ENCODE measurements around the gene CDX2. TPM values are rescaled to one million over a fixed set of nuclear protein-coding genes. Genes with fewer than 3 reads are reported as not detected.

The CDX2 gene
- total and polyA plus RNA-seq, 2 experiments from 2014 or later, result 34.6 to 60.6 TPM

GRCh38 chr13:27918918-27919658, 50.0 kb downstream of the CDX2 start:
- Histone ChIP-seq H3K9me2 (replicated peaks; ENCODE audit: insufficient read depth) (no peaks in the 10 kb centered on the region), H3K4me2 (peak overlapping the region; percentile 93), H3K4me3 (peak overlapping the region; percentile 6), H3K27me3 (peaks cover 98% of the 10 kb centered on the region), H3K36me3 (replicated peaks; ENCODE audit: insufficient read depth, low read depth) (no peaks in the 10 kb centered on the region), H3K27ac (no peak overlapping the region), H2AFZ (no peak overlapping the region), H3K4me1 (ENCODE audit: insufficient read depth) (peaks cover 19% of the 10 kb centered on the region), H3K79me2 (no peaks in the 10 kb centered on the region), H3K9me3 (ENCODE audit: low read depth) (no peaks in the 10 kb centered on the region), H4K20me1 (ENCODE audit: insufficient read depth, poor library complexity, severe bottlenecking) (no peaks in the 10 kb centered on the region)
- WGBS (ENCODE audit: low lambda C conversion rate, missing lambda C conversion rate), result 31% methylated on average over 23 of the region's 23 CpGs
- TF ChIP-seq EZH2phosphoT487 (IDR thresholded peaks at IDR 0.05; ENCODE audit: low read depth, severe bottlenecking, unreplicated experiment) (no peak), EZH2 (IDR thresholded peaks at IDR 0.05; ENCODE audit: borderline replicate concordance) (no peak), CTCF (IDR thresholded peaks at IDR 0.05; ENCODE audit: poor library complexity) (no peak)
- DNase-seq (ENCODE audit: low spot score), result no peak

- peak overlapping the region; percentile 41 for H2AFZ ChIP-seq
- H3K79me2 ChIP-seq, result no peaks in the 10 kb centered on the region
- DNase-seq (ENCODE audit: low spot score), result no peak
- H3K27ac ChIP-seq, result peak overlapping the region; percentile 27
- no peak overlapping the region for H3K4me3 ChIP-seq
- WGBS (ENCODE audit: low lambda C conversion rate, missing lambda C conversion rate), result 12% methylated on average over 37 of the region's 46 CpGs
- TF ChIP-seq EZH2 (IDR thresholded peaks at IDR 0.05; ENCODE audit: borderline replicate concordance) (peak; percentile 94), EZH2phosphoT487 (IDR thresholded peaks at IDR 0.05; ENCODE audit: low read depth, severe bottlenecking, unreplicated experiment) (peak; percentile 68), CTCF (IDR thresholded peaks at IDR 0.05; ENCODE audit: poor library complexity) (no peak)
- no peaks in the 10 kb centered on the region for H4K20me1 ChIP-seq (ENCODE audit: insufficient read depth, poor library complexity, severe bottlenecking)
- H3K9me2 ChIP-seq (replicated peaks; ENCODE audit: insufficient read depth), result no peaks in the 10 kb centered on the region
- H3K4me2 ChIP-seq, result peak overlapping the region; percentile 81
- H3K4me1 ChIP-seq (ENCODE audit: insufficient read depth), result peaks cover 19% of the 10 kb centered on the region
- no peaks in the 10 kb centered on the region for H3K9me3 ChIP-seq (ENCODE audit: low read depth)
- peaks cover 96% of the 10 kb centered on the region for H3K27me3 ChIP-seq
- no peaks in the 10 kb centered on the region for H3K36me3 ChIP-seq (replicated peaks; ENCODE audit: insufficient read depth, low read depth)
These were observed 50.8 kb downstream of the CDX2 start for GRCh38 chr13:27918041-27918917.

- peak; percentile 57 for TF ChIP-seq EZH2 (IDR thresholded peaks at IDR 0.05; ENCODE audit: borderline replicate concordance)
- peak; percentile 78 for TF ChIP-seq EZH2phosphoT487 (IDR thresholded peaks at IDR 0.05; ENCODE audit: low read depth, severe bottlenecking, unreplicated experiment)
- TF ChIP-seq CTCF (IDR thresholded peaks at IDR 0.05; ENCODE audit: poor library complexity), result no peak
- H2AFZ ChIP-seq, result peak overlapping the region; percentile 41
- no peak overlapping the region for H3K4me3 ChIP-seq
- no peaks in the 10 kb centered on the region for H4K20me1 ChIP-seq (ENCODE audit: insufficient read depth, poor library complexity, severe bottlenecking)
- no peaks in the 10 kb centered on the region for H3K79me2 ChIP-seq
- WGBS (ENCODE audit: low lambda C conversion rate, missing lambda C conversion rate), result 3% methylated on average over 48 of the region's 48 CpGs
- H3K4me1 ChIP-seq (ENCODE audit: insufficient read depth), result peaks cover 19% of the 10 kb centered on the region
- H3K9me2 ChIP-seq (replicated peaks; ENCODE audit: insufficient read depth), result no peaks in the 10 kb centered on the region
- H3K36me3 ChIP-seq (replicated peaks; ENCODE audit: insufficient read depth, low read depth), result no peaks in the 10 kb centered on the region
- no peaks in the 10 kb centered on the region for H3K9me3 ChIP-seq (ENCODE audit: low read depth)
- peak overlapping the region; percentile 27 for H3K27ac ChIP-seq
- peak overlapping the region; percentile 81 for H3K4me2 ChIP-seq
- no peak for DNase-seq (ENCODE audit: low spot score)
- H3K27me3 ChIP-seq, result peaks cover 95% of the 10 kb centered on the region
These were observed 51.8 kb downstream of the CDX2 start for GRCh38 chr13:27917121-27917947.
